Stimulated activated CD8-positive, alpha-beta memory T cell treated with anti-CD3 and anti-CD28 coated beads, Interleukin-2, amount 100 ng/mL, for 1 hour (primary cell): ENCODE measurements around the gene ENAH.
A peak's percentile ranks its signal among the peaks of the same experiment; 100 is the strongest.
"Not testable (repeated sequence)": the region's sequence is repeated elsewhere in the genome, so short reads cannot be mapped to it uniquely, and the experiment has no call there.

Experiments
- DNase-seq, 2 donors: peaks; one replicate each; pipeline ENCODE4 v3.0.0-alpha.2; 2020; ENCODE audit warnings: low read depth in 2 of 2

Gene ENAH

GRCh38 chr1:225473676-225474438, 179.1 kb downstream of the ENAH start:
- DNase-seq = not testable (repeated sequence)

- not testable (repeated sequence) for DNase-seq
Observed at GRCh38 chr1:225473266-225473665, 179.7 kb downstream of the ENAH start.

DNA sequence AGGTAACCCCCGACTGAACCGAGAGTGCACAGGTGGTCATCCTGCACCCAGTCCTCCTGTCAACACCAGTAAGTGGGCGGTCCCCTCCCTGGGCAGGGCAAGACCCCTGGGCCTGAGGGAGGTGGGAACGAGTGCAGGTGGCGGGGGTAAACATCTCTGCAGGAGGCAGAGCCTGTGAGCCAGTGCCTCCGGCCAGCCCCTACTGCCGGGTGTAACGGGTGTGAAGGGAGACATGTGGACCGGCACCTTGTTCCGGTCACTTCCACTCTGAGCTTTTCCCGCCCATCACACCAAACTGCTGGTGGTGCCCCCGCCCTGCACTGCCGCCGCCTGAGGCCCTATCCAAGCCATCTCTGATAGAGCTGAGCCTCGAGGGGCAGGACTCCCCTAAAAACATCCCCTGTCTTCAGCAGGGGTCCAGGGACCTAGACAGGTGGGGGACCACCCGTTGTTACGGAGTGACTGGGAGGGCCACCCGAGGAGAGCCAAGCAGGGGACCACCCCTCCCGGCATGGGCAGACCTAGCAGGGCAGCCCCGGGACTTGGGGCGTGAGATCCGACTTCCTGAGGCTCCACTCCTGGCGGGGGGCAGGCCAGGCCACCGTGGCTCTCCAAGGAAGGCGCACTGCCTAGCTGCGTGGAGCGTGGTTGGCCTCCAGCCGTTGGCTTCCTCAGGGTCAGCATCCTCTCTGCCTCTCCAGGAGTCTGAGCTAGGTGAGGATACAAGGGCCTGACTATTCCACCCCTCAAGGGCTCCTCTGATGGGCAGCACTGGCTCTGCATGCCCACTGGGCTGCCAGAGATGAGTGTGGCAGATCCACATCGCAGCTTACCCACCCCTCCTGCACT, 181.2 kb downstream of the ENAH start:
- no peak for DNase-seq

GRCh38 chr1:225471109-225471452, 181.8 kb downstream of the ENAH start:
- no peak for DNase-seq

DNA sequence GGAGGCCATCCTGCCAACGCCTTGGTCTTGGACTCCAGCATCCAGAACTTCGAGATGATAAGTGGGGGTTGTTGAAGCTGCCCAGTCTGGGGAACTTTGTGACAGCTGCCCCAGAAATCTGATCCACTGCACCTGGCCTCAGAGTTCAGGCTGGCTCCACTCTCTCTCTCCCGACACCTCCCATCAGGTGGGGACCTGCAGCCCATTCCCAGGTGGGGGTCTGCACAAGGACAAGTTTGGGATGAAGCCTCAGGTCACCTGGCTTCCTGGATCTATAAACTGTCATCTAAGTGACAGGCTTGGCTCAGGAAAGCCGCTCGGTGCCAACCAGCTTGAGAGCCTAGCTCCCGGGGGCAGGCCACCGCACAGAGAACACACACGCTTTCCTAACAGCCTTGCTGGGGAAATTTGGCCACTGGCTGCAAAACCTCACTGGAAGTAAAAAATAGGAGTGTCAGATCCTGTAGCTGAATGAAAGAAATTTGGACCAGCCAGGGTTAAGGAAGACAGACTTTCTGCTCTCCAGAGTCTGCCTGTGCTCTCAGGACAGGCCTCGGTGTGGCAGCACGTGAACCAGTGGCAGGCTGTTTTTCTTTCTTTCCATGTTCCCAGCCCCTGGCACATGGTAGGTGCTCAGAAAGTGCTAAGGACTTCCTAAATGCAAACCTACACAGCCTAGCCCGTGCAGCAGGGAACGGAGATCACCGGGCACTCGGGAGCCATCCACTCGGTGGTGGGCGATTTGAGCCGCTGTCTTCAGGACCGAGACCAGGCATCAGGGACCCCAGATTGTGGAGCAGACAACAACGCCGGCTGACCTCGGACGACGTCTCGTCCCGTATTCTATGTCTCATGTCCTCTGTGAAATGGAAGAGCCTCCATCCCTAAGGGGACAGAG, 182.5 kb downstream of the ENAH start:
- no peak for DNase-seq

- no peak for DNase-seq
Observed at GRCh38 chr1:225469051-225469450, 183.9 kb downstream of the ENAH start.

DNA sequence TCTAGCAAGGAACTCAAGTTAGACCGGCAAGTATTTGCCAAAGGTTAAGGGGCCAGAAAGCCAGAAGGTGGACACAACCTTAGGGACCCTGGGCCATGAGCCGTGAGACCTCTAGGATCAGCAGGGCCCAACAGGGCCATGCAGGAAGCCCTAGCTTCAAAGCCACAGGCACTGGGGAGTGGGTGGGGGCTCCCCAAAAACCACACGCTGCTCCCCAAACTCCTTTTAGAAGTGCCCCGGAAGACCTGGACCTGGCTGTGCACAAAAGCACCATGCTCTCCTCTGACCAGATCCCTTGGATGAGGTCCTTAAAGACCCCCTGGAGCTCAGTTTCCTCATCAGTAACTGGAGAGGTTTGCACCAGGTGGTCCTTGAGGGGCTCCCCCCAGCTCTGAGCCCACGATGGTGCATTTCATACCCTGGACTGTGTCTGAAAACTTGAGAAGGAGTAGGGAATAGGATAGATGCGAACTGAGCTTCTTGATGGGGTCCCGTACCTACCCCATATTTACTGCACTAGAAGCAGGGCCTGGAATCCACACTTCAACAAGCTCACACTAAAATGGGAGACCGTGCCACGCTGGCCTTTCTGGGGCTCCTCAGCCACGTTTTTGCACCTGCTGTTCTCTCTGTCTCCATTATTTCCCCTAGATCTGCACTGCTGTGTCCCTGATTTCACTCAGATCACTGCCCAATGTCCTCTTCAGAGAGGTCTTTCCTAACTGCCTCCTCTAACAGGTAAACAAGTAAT, 184.5 kb downstream of the ENAH start:
- DNase-seq = no peak

DNA sequence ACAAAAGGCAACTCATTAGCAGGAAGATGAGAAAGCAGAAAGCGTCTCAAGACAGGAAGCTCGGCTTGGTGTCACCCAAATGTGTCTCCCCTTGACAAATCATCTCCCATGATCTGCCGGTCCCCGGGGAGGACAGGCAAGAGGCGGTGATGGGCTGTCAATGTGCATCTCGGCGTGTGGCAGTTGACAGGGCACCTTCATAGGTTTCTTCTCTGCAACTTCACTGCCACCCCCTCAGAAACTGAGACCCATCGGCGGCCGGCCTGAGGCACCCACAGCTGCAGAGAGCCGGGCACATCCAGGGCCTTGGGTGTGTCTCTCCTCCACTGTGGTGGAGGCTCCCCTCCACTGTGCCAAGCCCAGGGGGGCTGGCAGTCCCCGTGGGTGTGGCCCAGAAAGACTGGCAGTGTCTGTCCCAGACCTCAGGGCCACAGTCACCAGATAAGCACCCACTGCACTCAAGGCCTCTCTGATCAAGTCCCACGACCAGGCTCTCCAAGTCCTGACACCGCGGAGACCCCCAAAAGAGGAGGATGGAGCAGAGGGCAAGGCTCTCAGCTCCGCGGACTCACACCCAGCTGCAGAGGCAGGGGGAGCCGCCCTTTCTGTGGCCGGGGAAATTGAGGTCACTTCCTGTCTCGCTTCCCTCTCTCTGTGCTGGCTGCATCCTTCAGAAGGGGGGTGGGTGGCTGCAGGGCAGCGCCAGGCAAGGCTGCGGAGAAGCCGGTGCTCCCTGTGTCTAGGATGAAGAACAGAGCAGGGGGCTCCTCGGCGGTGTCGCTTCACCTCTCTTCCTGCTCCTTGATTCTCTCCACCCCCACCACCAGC, 185.5 kb downstream of the ENAH start:
- DNase-seq = peak; percentile 62

DNA sequence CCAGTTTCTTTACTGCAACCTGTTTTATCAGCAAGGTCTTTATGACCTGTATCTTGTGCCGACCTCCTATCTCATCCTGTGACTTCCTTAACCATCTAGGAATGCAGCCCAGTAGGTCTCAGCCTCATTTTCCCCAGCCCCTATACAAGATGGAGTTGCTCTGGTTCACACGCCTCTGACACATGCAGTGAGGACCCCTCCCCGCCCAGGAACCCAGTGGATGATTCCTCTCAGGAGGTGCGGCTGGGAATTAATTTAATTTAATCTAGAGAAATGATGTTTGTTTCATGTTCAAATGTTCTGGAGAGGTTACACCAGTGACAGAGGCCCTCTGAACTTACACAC, 186.1 kb downstream of the ENAH start:
- DNase-seq = no peak

GRCh38 chr1:225465793-225466517, 187.0 kb downstream of the ENAH start:
- DNase-seq = no peak

DNA sequence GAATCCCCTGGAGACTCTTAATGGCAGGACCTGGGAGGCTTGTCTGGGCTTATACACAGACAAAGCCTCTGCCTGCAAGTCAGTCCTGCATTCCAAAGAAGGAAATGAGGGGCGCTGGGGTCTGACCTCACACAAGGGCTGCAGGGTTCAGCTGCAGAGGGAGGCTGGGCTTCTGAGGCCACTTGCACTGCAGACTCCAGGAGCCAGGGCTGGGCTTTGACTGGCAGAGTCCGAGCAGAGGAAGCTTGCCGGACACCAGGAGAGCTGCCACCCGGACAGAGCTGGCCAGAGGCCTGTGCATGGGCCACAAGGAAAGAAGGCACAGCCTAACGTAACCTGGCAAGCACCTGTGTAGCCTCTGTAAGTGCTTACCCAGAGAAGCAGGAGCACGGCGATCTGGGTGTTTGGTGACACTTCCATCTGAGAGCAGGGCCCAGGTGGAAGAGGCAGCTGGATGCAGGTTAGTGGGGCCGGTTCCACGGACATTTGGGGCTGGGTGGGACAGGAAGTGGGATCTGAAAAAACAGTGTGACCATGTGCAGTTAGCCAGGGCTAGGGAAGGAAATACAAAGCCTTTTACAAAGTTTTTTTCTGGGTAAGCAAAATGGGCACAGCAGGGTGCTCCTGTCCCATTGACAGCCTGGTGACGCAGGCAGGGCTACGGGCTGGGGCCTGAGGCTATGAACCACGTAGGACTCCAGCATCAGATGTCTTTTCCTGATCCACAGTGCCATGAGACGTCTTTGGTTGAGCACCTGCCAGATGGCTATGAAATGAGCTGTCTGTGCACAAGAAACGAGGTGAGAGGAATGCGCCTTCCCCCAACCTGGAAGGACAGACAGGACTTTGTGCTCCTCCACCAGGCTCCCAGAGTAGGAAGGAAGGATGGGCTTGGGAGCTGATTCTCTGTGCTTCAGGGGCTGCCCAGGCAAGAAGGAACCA, 187.8 kb downstream of the ENAH start:
- no peak for DNase-seq

DNA sequence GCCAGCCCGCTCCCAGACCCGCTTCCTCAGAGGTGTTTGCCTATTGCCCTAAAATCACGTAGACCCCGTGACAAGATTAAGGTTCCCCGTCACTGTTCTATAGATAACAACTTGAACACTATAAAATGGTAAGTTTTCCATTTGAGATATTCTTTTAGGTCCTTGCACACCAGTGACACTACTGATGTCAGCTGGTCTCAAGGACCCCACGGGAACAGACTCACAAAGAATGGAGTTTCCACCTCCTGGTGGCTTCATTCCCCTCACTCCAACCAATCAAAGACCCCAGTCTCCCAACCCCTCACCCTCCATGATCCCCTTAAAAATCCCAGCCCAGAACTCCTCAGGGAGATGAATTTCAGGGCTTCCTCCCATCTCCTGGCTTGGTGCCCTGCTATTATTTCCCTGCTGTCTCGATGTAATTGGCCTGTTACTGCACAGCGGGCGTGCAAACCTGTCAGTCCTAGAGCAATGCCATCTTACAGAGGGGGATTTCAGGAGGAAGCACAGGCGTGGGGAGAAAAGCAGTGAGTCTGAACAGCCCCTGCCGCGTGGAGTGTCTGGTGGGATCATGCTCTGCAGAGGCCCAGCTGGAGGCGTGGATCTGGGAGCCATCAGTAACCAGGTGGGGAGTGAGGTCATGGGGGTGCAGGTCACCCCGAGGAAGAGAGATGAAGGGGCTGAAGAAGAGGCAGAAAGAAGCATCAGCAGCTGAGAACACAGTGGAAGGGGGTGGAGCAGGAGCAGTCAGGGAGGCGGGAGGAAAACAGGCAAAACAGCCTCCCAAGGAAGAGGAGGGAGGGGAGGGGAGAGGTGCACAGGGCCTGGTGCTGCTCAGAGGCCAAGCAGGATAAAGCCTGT, 190.0 kb downstream of the ENAH start:
- DNase-seq = no peak

DNA sequence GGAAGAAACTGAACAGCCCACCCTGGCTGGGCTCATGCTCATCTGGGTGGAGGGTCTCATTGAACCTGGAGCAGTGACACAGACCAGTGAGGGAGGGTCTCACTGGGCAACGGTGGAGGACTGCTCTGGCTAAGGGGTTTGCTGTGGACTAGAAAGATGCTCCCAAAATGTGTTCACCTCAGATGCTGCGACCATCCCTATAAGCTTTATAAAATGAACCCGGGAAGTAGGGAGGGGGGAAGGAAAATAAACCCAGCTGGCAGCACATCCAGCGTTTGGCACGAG, 190.6 kb downstream of the ENAH start:
- DNase-seq = no peak

GRCh38 chr1:225461533-225462428, 191.1 kb downstream of the ENAH start:
- DNase-seq = no peak

GRCh38 chr1:225460737-225461532, 192.0 kb downstream of the ENAH start:
- peak; percentile 36 to 42 for DNase-seq
